Progenitor cell of endocrine pancreas (in vitro differentiated cells): ENCODE data around the gene ADAM12. TPM values are rescaled to one million over a fixed set of nuclear protein-coding genes. Genes with fewer than 3 reads are reported as not detected.

ENCODE experiments used
- DNase-seq: peaks from one replicate; pipeline ENCODE4 v3.0.0; 2021; ENCODE audit warnings: low spot score; ENCODE audit not compliant: unreplicated experiment
- H3K27ac Mint-ChIP-seq: 2 replicates; pipeline ENCODE4 v1.8.0; 2021; ENCODE audit warnings: mild to moderate bottlenecking, moderate library complexity, mixed read lengths
- H3K27me3 Mint-ChIP-seq: 2 replicates; pipeline ENCODE4 v1.8.0; 2021; ENCODE audit warnings: mixed read lengths
- H3K36me3 Mint-ChIP-seq: 2 replicates; pipeline ENCODE4 v1.8.0; 2022; ENCODE audit warnings: mixed read lengths; ENCODE audit not compliant: insufficient read depth
- H3K4me1 Mint-ChIP-seq: 2 replicates; pipeline ENCODE4 v1.8.0; 2021; ENCODE audit warnings: low read depth, mixed read lengths
- H3K4me3 Mint-ChIP-seq: 2 replicates; pipeline ENCODE4 v1.8.0; 2021; ENCODE audit warnings: low read depth, mild to moderate bottlenecking, moderate library complexity, mixed read lengths
- H3K9me3 Mint-ChIP-seq: 2 replicates; pipeline ENCODE4 v1.8.0; 2021; ENCODE audit warnings: low read depth, mixed read lengths
- CTCF ChIP-seq: fragments of 200-600 bp; sonication (generic); IDR thresholded peaks from one replicate; pipeline ENCODE4 v1.5.0; 2021; ENCODE audit warnings: antibody characterized with exemption, mild to moderate bottlenecking; ENCODE audit not compliant: unreplicated experiment
- total RNA-seq: library from RNA; stranded (reverse); gene quantifications from 2 replicates; pipeline ENCODE4 v1.2.1, GENCODE V29; 2021

Gene ADAM12
- total RNA-seq, 1 donor from 2014 or later = 1.8 TPM

GRCh38 chr10:126402721-126403695 is 14.7 kb upstream of the ADAM12 start:
- peaks cover 23% of the 10 kb centered on the region for H3K27me3 Mint-ChIP-seq

GRCh38 chr10:126400641-126401040 is 12.4 kb upstream of the ADAM12 start:
- Mint-ChIP-seq H3K9me3 (no peaks in the 10 kb centered on the region), H3K4me1 (peaks cover 6% of the 10 kb centered on the region), H3K27ac (no peak overlapping the region), H3K36me3 (no peaks in the 10 kb centered on the region), H3K27me3 (peaks cover 35% of the 10 kb centered on the region), H3K4me3 (no peak overlapping the region)
- DNase-seq = no peak
- no peak for TF ChIP-seq CTCF

More at GRCh38 chr10:126402721-126403695, 14.7 kb upstream of the ADAM12 start:
- Mint-ChIP-seq H3K4me3 (no peak overlapping the region), H3K36me3 (no peaks in the 10 kb centered on the region), H3K27ac (no peak overlapping the region), H3K9me3 (no peaks in the 10 kb centered on the region), H3K4me1 (peaks cover 6% of the 10 kb centered on the region)
- no peak for DNase-seq
- TF ChIP-seq CTCF = no peak

- Mint-ChIP-seq H3K9me3 (no peaks in the 10 kb centered on the region), H3K27me3 (peaks cover 43% of the 10 kb centered on the region), H3K4me3 (no peak overlapping the region), H3K27ac (no peak overlapping the region), H3K36me3 (no peaks in the 10 kb centered on the region), H3K4me1 (peaks cover 6% of the 10 kb centered on the region)
- DNase-seq = no peak
- TF ChIP-seq CTCF = no peak
Measured at GRCh38 chr10:126398924-126399323, 10.6 kb upstream of the ADAM12 start.

- no peak for TF ChIP-seq CTCF
- no peaks in the 10 kb centered on the region for H3K36me3 Mint-ChIP-seq
- peaks cover 3% of the 10 kb centered on the region for H3K4me1 Mint-ChIP-seq
- peaks cover 45% of the 10 kb centered on the region for H3K27me3 Mint-ChIP-seq
- no peak overlapping the region for H3K27ac Mint-ChIP-seq
- H3K4me3 Mint-ChIP-seq = no peak overlapping the region
- H3K9me3 Mint-ChIP-seq = no peaks in the 10 kb centered on the region
- no peak for DNase-seq
Measured at GRCh38 chr10:126398383-126398743, 10.1 kb upstream of the ADAM12 start.

GRCh38 chr10:126397640-126398382 is 9.5 kb upstream of the ADAM12 start:
- Mint-ChIP-seq H3K4me3 (no peak overlapping the region), H3K36me3 (no peaks in the 10 kb centered on the region), H3K4me1 (no peaks in the 10 kb centered on the region), H3K27me3 (peaks cover 45% of the 10 kb centered on the region), H3K9me3 (no peaks in the 10 kb centered on the region), H3K27ac (no peak overlapping the region)
- TF ChIP-seq CTCF = no peak
- DNase-seq = no peak
